ENCODE results near the gene CARMIL3.

- TF ChIP-seq EZH2 (IDR thresholded peaks at IDR 0.05; ENCODE audit: low read length, unreplicated experiment), result no peak
- no peak for TF ChIP-seq CTCF (conservative IDR thresholded peaks at IDR 0.05; ENCODE audit: low read depth, low read length)
Measured at GRCh38 chr14:24100197-24100981, 48.6 kb downstream of the CARMIL3 start.
